Loucy (cell line): ENCODE data around the gene MAP1S.

Experiments used
- H2AFZ ChIP-seq: fragments of 200-600 bp; sonication (generic); 2 replicates; pipeline ENCODE4 v1.6.0; 2016; ENCODE audit warnings: antibody characterized with exemption, mild to moderate bottlenecking, low read length, moderate library complexity
- H3F3A ChIP-seq: fragments of 200-600 bp; 2 replicates; pipeline ENCODE4 v1.6.0; 2016; ENCODE audit warnings: antibody characterized with exemption, low read depth, mild to moderate bottlenecking
- H3K27me3 ChIP-seq: fragments of 200-600 bp; sonication (generic); 2 replicates; pipeline ENCODE4 v1.6.1; 2014; ENCODE audit warnings: low read length, mild to moderate bottlenecking; ENCODE audit not compliant: insufficient read depth, poor library complexity, severe bottlenecking
- H3K36me3 ChIP-seq: fragments of 200-600 bp; sonication (generic); 2 replicates; pipeline ENCODE4 v1.6.1; 2016; ENCODE audit warnings: low read length; ENCODE audit not compliant: insufficient read depth
- H3K4me1 ChIP-seq: fragments of 200-600 bp; sonication (generic); 2 replicates; pipeline ENCODE4 v1.5.1; 2014; ENCODE audit warnings: low read length, mild to moderate bottlenecking; ENCODE audit not compliant: insufficient read depth, poor library complexity, severe bottlenecking
- H3K4me2 ChIP-seq: fragments of 200-600 bp; sonication (generic); 2 replicates; pipeline ENCODE4 v1.6.0; 2014; ENCODE audit warnings: antibody characterized with exemption, low read length, low read depth, mild to moderate bottlenecking; ENCODE audit not compliant: poor library complexity, severe bottlenecking
- H3K4me3 ChIP-seq: fragments of 200-600 bp; sonication (generic); 2 replicates; pipeline ENCODE4 v1.5.1; 2014; ENCODE audit warnings: low read length, mild to moderate bottlenecking, mixed read lengths; ENCODE audit not compliant: poor library complexity, severe bottlenecking
- H3K79me2 ChIP-seq: fragments of 200-600 bp; sonication (generic); 2 replicates; pipeline ENCODE4 v1.6.1; 2014; ENCODE audit warnings: low read length; ENCODE audit not compliant: insufficient read depth
- H3K9ac ChIP-seq: fragments of 200-600 bp; sonication (generic); 2 replicates; pipeline ENCODE4 v1.6.0; 2014; ENCODE audit warnings: mild to moderate bottlenecking, low read depth, low read length, moderate library complexity; ENCODE audit not compliant: poor library complexity, severe bottlenecking
- H3K9me2 ChIP-seq: fragments of 200-600 bp; sonication (generic); replicated peaks from 2 replicates; pipeline ENCODE4 v1.6.1; 2016; ENCODE audit warnings: low read depth, low read length, mixed read lengths
- H3K9me3 ChIP-seq: fragments of 200-600 bp; sonication (generic); 2 replicates; pipeline ENCODE4 v1.6.1; 2014; ENCODE audit warnings: mild to moderate bottlenecking, antibody characterized with exemption, low read length, low read depth; ENCODE audit not compliant: insufficient read depth
- H4K20me1 ChIP-seq: fragments of 200-600 bp; sonication (generic); 2 replicates; pipeline ENCODE4 v1.6.0; 2014; ENCODE audit warnings: antibody characterized with exemption, low read length, mild to moderate bottlenecking; ENCODE audit not compliant: insufficient read depth, poor library complexity, severe bottlenecking
- CTCF ChIP-seq: fragments of 200-600 bp; sonication (generic); conservative IDR thresholded peaks from 2 replicates; pipeline ENCODE4 v1.5.1; 2014; ENCODE audit warnings: mild to moderate bottlenecking, antibody characterized with exemption, low read length
- EZH2phosphoT487 ChIP-seq: fragments of 200-600 bp; IDR thresholded peaks from 2 replicates; pipeline ENCODE4 v1.6.1; 2018; ENCODE audit warnings: antibody characterized with exemption, mild to moderate bottlenecking, moderate library complexity, borderline replicate concordance

Gene MAP1S

GRCh38 chr19:17692566-17692965, 26.7 kb upstream of the MAP1S start:
- Histone ChIP-seq H3K9me2 (no peaks in the 10 kb centered on the region), H3K4me1 (no peaks in the 10 kb centered on the region), H2AFZ (no peak overlapping the region), H3F3A (no peaks in the 10 kb centered on the region; the same call in 1 of the 2 replicates), H3K27me3 (no peaks in the 10 kb centered on the region), H3K36me3 (no peaks in the 10 kb centered on the region), H3K4me2 (no peak overlapping the region), H3K79me2 (no peaks in the 10 kb centered on the region), H3K9me3 (no peaks in the 10 kb centered on the region), H3K4me3 (no peak overlapping the region), H3K9ac (no peak overlapping the region), H4K20me1 (no peaks in the 10 kb centered on the region)
- TF ChIP-seq EZH2phosphoT487 = no peak
- TF ChIP-seq CTCF = no peak

GRCh38 chr19:17695198-17695597, 24.1 kb upstream of the MAP1S start:
- no peaks in the 10 kb centered on the region for H3F3A ChIP-seq
- no peaks in the 10 kb centered on the region for H3K9me3 ChIP-seq
- H4K20me1 ChIP-seq = no peaks in the 10 kb centered on the region
- no peak overlapping the region for H3K9ac ChIP-seq
- no peaks in the 10 kb centered on the region for H3K4me1 ChIP-seq
- H3K27me3 ChIP-seq = no peaks in the 10 kb centered on the region
- TF ChIP-seq EZH2phosphoT487 (no peak), CTCF (no peak)
- H3K9me2 ChIP-seq = no peaks in the 10 kb centered on the region
- H3K4me2 ChIP-seq = no peak overlapping the region
- H2AFZ ChIP-seq = no peak overlapping the region
- no peak overlapping the region for H3K4me3 ChIP-seq
- no peaks in the 10 kb centered on the region for H3K79me2 ChIP-seq
- no peaks in the 10 kb centered on the region for H3K36me3 ChIP-seq

GRCh38 chr19:17703824-17704463, 15.3 kb upstream of the MAP1S start:
- no peaks in the 10 kb centered on the region for H4K20me1 ChIP-seq
- H2AFZ ChIP-seq = no peak overlapping the region

More at GRCh38 chr19:17703824-17704463, 15.3 kb upstream of the MAP1S start:
- Histone ChIP-seq H3K9me2 (no peaks in the 10 kb centered on the region), H3K9me3 (no peaks in the 10 kb centered on the region), H3K4me2 (no peak overlapping the region), H3K4me1 (no peaks in the 10 kb centered on the region), H3K4me3 (no peak overlapping the region), H3K9ac (no peak overlapping the region), H3K79me2 (no peaks in the 10 kb centered on the region), H3K36me3 (no peaks in the 10 kb centered on the region), H3K27me3 (no peaks in the 10 kb centered on the region), H3F3A (no peaks in the 10 kb centered on the region)
- TF ChIP-seq CTCF = peak; percentile 97
- TF ChIP-seq EZH2phosphoT487 = no peak
